CD4-positive, alpha-beta T cell treated with Interleukin-21 for 1 hour (primary cell): Measurements from ENCODE around the gene HS3ST2.
"Not testable (repeated sequence)": the region's sequence is repeated elsewhere in the genome, so short reads cannot be mapped to it uniquely, and the experiment has no call there.

Experiments
- DNase-seq: peaks from one replicate; pipeline ENCODE4 v3.0.0-alpha.2; 2020

The HS3ST2 gene

DNA sequence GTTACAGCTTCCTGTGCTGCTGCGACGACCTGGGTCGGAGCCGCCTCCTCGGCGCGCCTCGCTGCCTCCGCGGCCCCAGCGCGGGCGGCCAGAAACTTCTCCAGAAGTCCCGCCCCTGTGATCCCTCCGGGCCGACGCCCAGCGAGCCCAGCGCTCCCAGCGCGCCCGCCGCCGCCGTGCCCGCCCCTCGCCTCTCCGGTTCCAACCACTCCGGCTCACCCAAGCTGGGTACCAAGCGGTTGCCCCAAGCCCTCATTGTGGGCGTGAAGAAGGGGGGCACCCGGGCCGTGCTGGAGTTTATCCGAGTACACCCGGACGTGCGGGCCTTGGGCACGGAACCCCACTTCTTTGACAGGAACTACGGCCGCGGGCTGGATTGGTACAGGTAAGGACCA lies 746 bp downstream of the HS3ST2 start:
- DNase-seq = no peak

DNA sequence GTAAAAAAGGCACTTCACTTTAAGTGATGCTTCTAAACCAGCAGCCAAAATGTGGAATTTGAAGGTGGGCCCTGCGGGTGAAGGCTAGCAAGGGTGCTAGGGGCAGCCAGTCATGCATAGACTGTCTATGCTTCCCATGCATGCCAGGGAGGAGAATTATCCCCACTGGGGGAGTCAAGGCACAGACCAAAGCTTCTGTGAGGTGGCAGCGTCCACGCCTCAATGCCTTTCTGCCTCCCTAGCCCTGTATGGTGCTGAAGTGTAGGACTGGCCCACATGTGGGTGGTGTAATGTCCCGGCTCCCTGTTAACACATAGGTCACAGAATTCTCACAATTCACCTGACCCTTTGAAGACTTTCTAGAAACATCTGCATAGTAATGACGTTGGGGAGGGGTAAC lies 1.9 kb downstream of the HS3ST2 start:
- DNase-seq = no peak

DNA sequence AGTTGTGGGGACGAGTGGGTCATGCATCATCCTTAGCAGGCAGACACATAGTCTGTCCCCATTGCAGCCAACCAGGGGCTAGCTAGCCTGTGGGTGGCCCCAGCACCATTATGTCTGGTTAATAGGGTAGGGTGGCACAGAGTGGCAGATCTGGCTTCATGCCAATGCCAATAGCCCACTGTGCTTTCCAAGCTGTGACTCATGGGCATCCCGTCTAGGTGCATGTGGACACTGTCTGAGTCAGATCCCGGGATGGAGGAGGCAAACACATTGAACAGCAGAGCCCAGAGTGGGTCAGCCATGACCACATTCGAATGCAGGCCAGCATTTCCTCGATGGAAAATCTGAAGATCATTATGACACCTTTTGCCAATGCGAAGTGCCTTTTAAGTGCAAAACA lies 2.5 kb downstream of the HS3ST2 start:
- DNase-seq = no peak

DNA sequence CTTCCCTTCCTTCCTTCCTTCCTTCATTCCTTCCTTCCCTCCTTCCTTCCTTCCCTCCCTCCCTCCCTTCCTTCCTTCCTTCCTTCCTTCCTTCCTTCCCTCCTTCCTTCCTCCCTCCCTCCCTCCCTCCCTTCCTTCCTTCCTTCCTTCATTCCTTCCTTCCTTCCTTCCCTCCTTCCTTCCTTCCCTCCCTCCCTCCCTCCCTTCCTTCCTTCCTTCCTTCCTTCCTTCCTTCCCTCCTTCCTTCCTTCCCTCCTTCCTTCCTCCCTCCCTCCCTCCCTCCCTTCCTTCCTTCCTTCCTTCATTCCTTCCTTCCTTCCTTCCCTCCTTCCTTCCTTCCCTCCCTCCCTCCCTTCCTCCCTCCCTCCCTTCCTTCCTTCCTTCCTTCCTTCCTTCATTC lies 4.8 kb downstream of the HS3ST2 start:
- not testable (repeated sequence) for DNase-seq

DNA sequence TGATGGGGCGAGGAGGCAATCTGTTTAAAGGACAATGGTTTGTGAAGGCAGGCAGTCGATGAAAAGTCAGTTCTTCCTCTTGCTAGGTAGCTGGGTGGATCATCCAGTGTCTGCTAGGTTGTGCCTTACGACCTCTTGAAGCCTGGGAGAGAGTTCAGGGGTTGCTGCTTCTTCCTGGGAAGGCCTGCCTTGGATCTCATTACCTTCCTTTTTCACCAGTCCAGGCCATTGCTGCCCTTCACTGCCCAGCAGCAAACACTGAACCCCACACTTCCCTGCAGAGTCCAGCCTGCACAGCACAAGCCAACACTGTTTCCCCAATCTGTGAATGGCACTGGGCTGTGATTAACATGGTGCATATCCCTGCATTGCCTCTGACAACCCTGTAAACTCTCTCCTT lies 24.7 kb downstream of the HS3ST2 start:
- DNase-seq = no peak

- DNase-seq = not testable (repeated sequence)
Measured at GRCh38 chr16:22842031-22842430, 28.1 kb downstream of the HS3ST2 start.

GRCh38 chr16:22843122-22843521 lies 29.2 kb downstream of the HS3ST2 start:
- no peak for DNase-seq

DNA sequence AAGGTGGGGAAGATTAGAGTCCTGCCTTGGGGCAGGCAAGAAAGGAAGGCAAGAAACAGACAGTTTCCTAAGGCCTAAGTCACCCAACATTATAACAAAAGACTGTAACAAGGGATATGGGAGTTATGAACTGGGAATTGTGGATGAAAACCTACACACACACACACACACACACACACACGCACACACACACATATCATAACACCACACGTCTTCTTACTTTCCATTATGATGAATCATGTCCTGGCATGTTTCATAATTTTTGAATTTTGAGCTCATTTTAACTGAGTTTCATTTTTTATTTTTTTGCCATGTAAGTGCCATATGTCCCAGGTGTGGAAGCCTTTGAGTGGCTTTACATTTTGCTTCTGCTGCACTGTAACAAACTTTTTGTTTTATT lies 29.9 kb downstream of the HS3ST2 start:
- DNase-seq = no peak

DNA sequence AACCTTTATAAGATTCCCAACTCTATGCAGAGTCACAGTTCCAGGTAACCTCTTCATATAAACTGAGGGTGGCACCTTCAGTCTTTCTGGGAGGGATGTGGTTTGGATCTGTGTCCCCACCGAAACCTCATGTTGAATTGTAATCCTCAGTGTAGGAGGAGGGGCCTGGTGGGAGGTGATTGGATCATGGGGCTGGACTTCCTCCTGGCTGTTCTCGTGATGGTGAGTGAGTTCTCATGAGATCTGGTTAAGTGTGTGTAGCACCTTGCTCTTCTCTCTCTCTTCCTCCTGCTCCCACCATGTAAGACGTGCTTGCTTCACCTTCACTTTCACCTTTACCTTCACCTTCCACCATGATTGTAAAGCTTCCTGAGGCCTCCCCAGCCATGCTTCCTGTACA lies 30.5 kb downstream of the HS3ST2 start:
- no peak for DNase-seq

- DNase-seq = no peak
Measured at GRCh38 chr16:22847100-22847499, 33.1 kb downstream of the HS3ST2 start.

- DNase-seq = no peak
Measured at GRCh38 chr16:22847690-22848089, 33.7 kb downstream of the HS3ST2 start.

- DNase-seq = no peak
Measured at GRCh38 chr16:22848451-22848850, 34.5 kb downstream of the HS3ST2 start.

DNA sequence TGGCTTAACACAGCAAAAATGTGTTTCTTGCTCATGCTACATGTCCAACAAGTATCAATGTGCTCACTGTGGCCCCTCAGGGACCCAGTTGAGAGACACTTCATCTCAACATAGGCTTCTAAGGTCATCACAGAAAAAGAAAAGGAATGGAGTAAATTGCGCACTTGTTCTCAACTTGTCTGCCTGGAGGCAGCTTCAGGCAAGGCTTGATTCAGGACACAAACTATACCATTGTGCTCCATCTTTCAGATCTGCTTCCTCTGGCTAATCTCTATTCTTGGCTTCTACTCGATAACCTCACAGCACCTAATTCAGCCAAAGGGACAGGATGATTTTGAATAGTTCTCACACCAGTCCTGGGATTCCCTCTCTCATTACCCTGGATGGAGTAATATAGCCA lies 35.6 kb downstream of the HS3ST2 start:
- DNase-seq = no peak

DNA sequence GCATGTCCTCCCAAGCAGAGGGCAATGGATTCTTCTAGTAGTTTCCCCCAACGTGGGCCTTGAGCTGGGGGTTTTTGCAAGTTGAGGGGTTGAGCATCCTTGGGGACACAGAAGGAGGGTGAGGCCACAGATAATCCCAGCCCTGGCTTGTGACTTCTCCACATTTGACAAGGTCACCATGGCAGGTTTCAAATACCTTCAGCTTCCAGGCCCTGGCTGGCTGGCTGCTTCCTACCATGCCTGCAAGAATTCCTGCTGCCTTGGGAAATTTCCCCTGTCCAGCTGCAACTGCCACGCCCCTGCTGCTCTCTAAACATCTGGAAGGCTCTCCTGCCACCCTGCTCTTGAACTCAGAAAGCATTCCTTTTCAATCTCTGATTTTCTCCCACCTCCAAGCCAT lies 41.3 kb downstream of the HS3ST2 start:
- DNase-seq = no peak

DNA sequence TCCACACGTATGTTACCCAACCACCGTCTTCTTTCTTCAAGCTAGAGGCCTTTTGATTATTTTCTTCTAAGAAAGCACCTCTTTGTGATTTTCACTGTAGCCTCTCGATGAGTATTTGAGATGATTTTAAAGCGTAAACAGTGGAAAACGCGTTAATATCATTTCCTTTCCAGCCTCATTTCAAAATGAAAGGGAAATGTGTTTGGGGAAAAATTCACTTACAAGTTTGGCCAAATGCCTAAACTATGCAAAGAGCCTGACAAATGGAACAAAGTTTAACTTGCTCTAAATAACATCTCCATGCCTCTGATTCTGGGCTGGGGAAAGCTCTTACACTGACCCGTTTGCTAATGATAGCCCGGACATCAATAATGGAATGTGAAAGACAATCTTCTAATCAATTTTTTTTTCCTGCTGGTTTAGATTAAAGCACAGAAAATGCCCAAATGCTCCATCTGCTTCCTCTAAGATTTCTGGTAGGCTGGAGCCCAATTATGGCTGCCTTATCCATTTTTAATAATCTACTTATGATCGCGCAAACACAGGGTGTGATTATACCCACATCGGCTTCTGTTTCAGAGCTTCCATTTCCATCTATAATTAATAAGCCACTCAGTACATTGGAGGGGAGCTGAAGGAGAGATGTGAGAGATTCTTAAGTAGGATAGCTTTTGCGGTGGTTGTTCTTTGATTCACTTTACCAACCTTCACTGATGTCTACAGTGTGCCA lies 43.5 kb downstream of the HS3ST2 start:
- no peak for DNase-seq

GRCh38 chr16:22859925-22860324 lies 46.0 kb downstream of the HS3ST2 start:
- no peak for DNase-seq

- no peak for DNase-seq
Measured at GRCh38 chr16:22861580-22861979, 47.6 kb downstream of the HS3ST2 start.

GRCh38 chr16:22862046-22862445 lies 48.1 kb downstream of the HS3ST2 start:
- DNase-seq = no peak

DNA sequence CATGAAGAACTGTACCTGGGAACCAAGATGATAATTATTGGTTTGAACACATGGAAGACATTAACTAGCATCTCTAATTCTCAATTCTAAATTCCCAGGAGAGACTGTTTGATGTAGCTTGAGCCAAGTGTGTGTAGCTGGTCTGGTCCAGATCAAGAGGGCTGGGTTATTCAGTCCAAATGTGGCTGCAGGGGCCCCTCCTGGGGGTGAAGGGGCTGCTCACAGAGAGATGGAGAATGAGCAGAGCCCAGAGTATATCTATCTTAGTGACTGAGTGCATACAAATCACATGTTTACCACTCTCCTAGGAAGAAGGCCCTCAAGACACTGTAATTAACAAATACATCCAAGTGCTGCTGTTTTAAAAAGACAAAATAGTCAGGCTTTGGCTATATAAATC lies 50.4 kb downstream of the HS3ST2 start:
- DNase-seq = no peak

- no peak for DNase-seq
Measured at GRCh38 chr16:22868593-22869224, 54.7 kb downstream of the HS3ST2 start.

- DNase-seq = no peak
Measured at GRCh38 chr16:22871861-22872260, 57.9 kb downstream of the HS3ST2 start.

GRCh38 chr16:22874394-22874793 lies 60.4 kb downstream of the HS3ST2 start:
- no peak for DNase-seq

GRCh38 chr16:22878955-22879354 lies 65.0 kb downstream of the HS3ST2 start:
- DNase-seq = no peak

DNA sequence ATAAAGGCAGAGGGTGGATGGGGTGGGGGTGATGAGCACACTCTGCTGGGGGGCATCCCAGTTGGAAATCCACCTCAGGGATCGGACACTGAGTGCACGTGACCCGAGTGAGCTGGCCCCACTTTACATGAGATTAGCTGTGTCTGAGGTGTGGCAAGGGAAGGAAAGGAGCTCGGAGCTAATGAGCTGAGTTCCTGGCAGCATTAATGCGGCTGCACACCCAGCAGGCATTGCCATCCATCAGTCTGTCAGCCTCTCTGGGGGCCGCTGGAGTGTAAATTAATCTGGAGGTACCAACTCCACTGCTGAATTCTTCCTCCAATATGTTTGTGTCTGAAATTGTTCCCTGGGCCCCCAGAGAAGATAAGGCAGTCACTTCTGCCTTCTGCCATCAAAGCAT lies 65.5 kb downstream of the HS3ST2 start:
- DNase-seq = no peak

DNA sequence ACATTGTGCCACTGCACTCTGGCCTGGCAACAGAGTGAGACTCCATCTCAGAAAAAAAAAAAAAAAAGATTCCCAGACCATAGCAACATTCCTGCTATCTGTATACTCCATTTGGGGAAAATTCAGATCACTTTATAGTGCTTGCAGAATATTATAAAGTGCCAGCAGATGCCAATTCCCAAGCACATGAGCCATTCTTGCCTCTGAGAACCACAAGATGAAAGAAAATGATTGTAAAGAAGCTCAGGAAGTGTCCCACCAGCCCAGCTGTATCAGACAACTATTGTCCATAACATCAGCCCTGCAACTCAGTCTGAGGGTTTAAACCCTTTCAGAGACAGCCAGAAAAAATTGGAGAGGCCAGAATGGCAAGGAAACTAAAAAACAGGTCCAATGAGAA lies 69.0 kb downstream of the HS3ST2 start:
- no peak for DNase-seq
